HEK293T (cell line): ENCODE results near the gene KAT2B.

Experiments used
- FOXA1 ChIP-seq: fragments of 450-650 bp; IDR thresholded peaks from 2 replicates; pipeline ENCODE4 v1.6.1; 2016; ENCODE audit warnings: mild to moderate bottlenecking
- FOXK2 ChIP-seq: fragments of 450-650 bp; IDR thresholded peaks from 2 replicates; pipeline ENCODE4 v1.6.1; 2016; ENCODE audit warnings: mild to moderate bottlenecking
- FOXM1 ChIP-seq: fragments of 450-650 bp; IDR thresholded peaks from 2 replicates; pipeline ENCODE4 v1.6.1; 2017; ENCODE audit warnings: mild to moderate bottlenecking, borderline replicate concordance
- HDGF ChIP-seq: fragments of 450-650 bp; IDR thresholded peaks from 2 replicates; pipeline ENCODE4 v1.6.1; 2017; ENCODE audit warnings: antibody characterized with exemption, borderline replicate concordance
- L3MBTL2 ChIP-seq: fragments of 450-650 bp; conservative IDR thresholded peaks from 2 replicates; pipeline ENCODE4 v1.6.1; 2016; ENCODE audit warnings: mild to moderate bottlenecking
- NFRKB ChIP-seq: fragments of 450-650 bp; IDR thresholded peaks from 2 replicates; pipeline ENCODE4 v1.6.1; 2016; ENCODE audit warnings: mild to moderate bottlenecking, moderate library complexity
- PKNOX1 ChIP-seq: fragments of 450-650 bp; IDR thresholded peaks from 2 replicates; pipeline ENCODE4 v1.6.1; 2016
- SP1 ChIP-seq: fragments of 450-650 bp; IDR thresholded peaks from 2 replicates; pipeline ENCODE4 v1.6.1; 2017
- SUZ12 ChIP-seq: fragments of 450-650 bp; IDR thresholded peaks from 2 replicates; pipeline ENCODE4 v1.6.1; 2016; ENCODE audit warnings: mild to moderate bottlenecking
- TARDBP ChIP-seq: fragments of 450-650 bp; IDR thresholded peaks from 2 replicates; pipeline ENCODE4 v1.6.1; 2016

GRCh38 chr3:20083953-20084352 is 43.7 kb downstream of the KAT2B start:
- TF ChIP-seq FOXM1, result no peak
- TF ChIP-seq SUZ12, result no peak
- TF ChIP-seq PKNOX1, result no peak
- TF ChIP-seq HDGF, result no peak
- TF ChIP-seq SP1, result no peak
- TF ChIP-seq NFRKB, result no peak
- TF ChIP-seq FOXK2, result no peak
- no peak for TF ChIP-seq FOXA1
- TF ChIP-seq TARDBP, result no peak
- TF ChIP-seq L3MBTL2, result no peak
